Measurements from ENCODE around the gene FBXW7.
A peak's percentile ranks its signal among the peaks of the same experiment; 100 is the strongest.
"Not testable (repeated sequence)": the region's sequence is repeated elsewhere in the genome, so short reads cannot be mapped to it uniquely, and the experiment has no call there.

FBXW7 gene

GRCh38 chr4:152544533-152544932 is 8.6 kb upstream of the FBXW7 start:
- DNase-seq = not testable (repeated sequence)

DNA sequence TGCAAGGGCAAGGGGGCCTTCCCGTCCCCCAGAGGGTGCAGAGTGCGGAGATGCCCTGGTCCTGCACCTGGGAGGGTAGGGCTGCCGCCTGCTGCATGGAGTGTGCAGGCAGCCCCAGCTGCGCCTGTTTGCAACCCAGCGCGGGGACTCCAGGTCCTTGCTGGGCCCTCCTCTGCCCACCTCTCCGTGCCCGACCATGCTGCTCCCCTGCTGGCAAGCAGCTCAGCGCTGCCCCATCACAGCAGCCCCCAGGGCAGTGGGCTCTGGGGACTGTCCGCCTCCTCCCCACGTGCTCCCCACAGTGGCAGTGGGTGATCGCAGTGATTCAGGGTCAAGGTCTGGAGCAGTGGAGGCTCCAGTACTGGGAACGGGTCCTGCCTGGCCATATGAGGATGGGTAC is 5.0 kb upstream of the FBXW7 start:
- no peak for DNase-seq

GRCh38 chr4:152540293-152540674 is 4.4 kb upstream of the FBXW7 start:
- DNase-seq = no peak

GRCh38 chr4:152539556-152540292 is 3.8 kb upstream of the FBXW7 start:
- no peak for DNase-seq

GRCh38 chr4:152537881-152538280 is 2.0 kb upstream of the FBXW7 start:
- DNase-seq = no peak

GRCh38 chr4:152536545-152537182 is 772 bp upstream of the FBXW7 start:
- DNase-seq = no peak

- DNase-seq = no peak
These were observed 461 bp downstream of the FBXW7 start for GRCh38 chr4:152535360-152535902.

DNA sequence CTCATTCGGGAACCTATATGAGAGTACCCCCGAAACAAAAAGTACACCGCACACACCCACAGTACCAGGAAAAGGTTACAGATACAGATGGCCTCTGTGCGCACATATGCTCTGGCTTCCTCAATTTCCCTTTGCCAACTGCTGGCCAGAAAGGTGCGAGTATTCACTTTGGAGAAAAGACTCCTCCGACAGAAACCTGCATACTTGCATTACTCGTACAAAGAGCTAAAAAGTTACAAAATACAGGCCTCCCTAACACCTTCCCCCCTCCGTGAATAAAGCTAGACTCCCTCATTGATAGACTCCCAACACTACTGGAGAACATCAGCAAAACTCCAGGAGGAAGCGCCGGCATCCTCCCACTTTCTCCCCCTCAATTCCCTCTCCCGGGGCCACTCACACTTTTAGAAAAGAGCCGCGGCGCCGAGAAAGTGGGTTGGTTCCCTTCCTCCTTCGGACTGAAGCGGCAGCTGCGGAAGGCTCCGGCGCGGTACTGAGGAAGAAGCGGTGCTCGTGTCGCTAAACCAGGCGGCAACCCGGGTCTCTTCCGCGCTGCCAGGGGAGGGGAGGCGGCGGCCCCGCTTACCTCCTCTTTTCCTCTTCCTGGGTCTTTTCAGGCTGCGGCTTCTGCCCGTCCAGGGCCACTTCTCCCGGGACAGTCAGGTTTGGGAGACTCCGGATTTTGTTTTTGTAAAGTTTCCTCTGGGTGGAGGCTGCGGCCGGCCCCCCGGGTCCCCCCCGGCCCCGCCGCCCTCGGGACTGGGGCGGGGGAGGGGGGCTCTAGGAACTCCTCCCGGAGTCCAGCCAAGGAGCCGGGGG is 1.1 kb downstream of the FBXW7 start:
- peak in 2 of 3 experiments; percentile 48 to 53 for DNase-seq

DNA sequence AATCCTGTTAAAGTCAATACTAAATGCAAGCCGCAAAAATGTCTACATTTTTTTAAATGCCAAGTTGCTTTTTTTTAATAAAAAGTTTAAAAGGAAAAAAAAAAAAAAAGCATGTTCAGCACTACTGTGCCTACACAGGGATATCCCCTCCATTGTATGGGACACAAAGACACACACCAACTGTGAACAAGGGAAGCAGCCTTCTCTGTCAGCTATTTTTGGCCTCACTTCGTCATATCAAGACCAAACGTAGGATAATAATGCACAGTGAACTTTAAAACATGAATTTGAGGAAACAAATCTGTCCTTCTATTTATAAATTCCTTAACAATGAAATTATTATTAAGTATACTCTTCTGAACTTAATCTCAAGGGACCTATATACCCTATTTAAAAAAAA is 4.4 kb downstream of the FBXW7 start:
- no peak for DNase-seq

GRCh38 chr4:152530600-152530999 is 5.3 kb downstream of the FBXW7 start:
- DNase-seq = no peak

DNA sequence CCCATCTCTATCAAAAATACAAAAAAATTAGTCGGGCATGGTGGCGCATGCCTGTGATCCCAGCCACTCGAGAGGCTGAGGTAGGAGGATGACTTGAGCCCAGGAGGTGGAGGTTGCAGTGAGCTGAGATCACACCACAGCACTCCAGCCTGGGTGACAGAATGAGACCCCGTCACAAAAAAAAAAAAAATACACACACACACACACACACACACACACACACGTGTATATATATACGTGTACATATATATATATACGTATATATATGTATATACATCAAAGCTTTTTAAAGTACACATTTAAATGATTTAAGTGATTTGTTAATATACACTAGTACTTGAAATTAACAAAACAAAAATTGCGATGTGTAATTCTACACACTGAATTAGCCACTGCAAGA is 6.0 kb downstream of the FBXW7 start:
- DNase-seq = no peak

- DNase-seq = no peak
These were observed 7.8 kb downstream of the FBXW7 start for GRCh38 chr4:152528060-152528459.

- no peak for DNase-seq
These were observed 10.0 kb downstream of the FBXW7 start for GRCh38 chr4:152525878-152526277.

GRCh38 chr4:152524427-152524826 is 11.5 kb downstream of the FBXW7 start:
- DNase-seq = no peak

DNA sequence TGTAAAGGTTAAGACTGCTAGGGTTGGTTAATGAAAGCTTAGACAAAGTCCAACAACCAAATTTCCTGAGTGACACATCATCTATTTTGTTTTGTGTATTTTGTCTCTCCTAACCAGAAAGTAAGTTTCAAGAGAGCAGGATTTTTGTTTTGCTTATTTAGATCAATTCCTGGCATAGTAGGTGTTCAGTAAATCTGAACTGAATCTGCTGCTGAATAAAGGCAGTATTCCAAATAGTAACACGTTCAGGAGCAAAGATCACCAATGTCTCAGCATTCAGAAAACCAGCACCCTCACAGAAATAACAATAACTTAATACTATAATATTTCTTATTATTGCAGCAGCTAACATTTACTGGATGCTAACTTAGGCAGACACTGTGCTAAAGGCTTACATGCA is 12.2 kb downstream of the FBXW7 start:
- no peak for DNase-seq

- DNase-seq = no peak
These were observed 13.1 kb downstream of the FBXW7 start for GRCh38 chr4:152522754-152523153.

DNA sequence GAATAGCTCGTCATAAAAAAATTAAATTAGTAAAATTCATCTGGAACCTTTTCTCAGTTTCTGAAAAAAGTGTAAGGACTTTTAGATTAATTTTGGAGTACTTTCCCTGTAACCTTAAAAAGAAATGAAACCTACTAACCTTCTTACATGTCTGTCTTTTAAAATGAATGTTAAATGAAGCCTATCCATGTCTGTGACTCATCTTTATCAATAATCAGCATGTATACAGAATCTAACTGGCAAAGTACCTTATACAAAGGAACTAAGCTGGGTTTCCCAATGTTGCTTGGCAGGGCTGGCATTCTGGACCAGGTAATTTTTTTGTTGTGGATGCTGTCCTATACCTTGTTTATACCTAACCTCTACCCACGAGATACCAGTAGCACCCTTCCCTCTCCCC is 13.6 kb downstream of the FBXW7 start:
- no peak for DNase-seq

- no peak for DNase-seq
These were observed 19.7 kb downstream of the FBXW7 start for GRCh38 chr4:152516156-152516555.

GRCh38 chr4:152515678-152516077 is 20.2 kb downstream of the FBXW7 start:
- no peak for DNase-seq

DNA sequence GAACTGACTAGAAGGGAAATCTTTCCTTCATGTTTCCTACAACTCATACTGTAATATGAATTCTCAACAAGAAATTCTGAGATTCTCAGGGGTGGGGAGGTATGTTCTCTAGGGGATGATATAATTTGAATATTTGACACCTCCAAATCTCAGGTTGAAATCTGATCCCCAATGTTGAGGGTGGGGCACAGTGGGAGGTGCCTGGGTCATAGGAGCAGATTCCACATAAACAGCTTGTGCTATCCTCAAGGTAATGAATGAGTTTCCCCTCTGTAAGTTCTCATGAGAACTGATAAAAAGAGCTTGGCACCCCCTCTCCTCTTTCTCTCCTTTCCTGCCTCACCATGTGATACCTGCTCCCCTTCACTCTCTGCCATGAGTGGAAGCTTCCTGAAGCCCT is 21.5 kb downstream of the FBXW7 start:
- DNase-seq = no peak

GRCh38 chr4:152513078-152513477 is 22.8 kb downstream of the FBXW7 start:
- no peak for DNase-seq

DNA sequence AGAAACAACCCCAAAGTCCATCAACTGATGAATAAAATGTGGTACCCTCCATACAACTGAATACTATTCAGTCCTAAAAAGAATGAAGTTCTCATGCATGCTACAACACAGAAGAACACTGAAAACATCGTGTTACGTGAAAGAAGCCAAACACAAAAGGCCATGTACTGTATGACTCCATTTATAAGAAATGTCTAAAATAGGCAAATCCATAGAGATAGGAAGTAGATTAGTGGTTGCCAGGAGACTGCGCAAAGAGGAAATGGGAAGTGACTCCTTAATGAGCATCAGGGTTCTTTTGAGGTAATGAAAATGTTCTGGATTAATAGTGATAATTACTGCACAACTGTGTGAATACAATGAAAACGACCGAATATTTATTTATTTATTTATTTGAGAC is 23.4 kb downstream of the FBXW7 start:
- DNase-seq = no peak

DNA sequence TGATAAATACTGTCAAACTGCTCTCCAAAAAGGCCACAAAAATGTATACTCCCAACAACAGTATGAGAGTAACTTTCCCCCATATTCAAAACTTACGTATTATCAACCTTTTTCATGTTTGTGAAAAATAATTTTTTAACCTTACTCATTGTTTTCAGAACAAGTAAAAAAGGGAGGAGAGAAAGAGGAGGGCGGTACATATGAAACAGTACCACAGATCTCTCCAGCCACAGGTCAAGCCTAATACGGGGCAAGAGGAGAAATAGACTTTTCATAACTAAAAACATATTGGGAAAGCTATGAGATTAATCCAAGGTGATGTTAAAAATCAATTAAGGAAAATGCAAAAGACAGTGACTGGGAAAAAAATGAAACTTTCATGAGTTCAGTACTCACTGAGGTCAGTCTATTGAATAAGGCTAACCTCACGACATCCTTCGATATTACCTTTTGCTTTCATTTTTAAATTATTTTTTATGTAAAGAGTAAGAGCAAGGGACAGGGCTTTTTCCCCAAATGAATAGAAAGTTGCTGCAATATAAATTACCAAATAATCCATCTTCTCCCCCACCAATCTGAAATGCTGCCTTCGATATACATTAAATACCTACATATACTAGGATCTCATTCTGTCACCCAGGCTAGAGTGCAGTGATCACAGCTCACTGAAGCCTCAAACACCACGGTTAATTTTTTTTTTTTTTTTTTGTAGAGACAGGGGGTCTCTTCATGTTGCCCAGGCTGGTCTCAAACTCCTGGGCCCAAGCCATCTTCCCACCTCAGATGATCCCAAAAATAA is 25.3 kb downstream of the FBXW7 start:
- DNase-seq = no peak
